ENCODE data around the gene AKAP6.

The AKAP6 gene

GRCh38 chr14:32329146-32329545 is at the start of gene AKAP6:
Gene AKAP6, plus strand, starts transcription at chr14:32329298. Its CDS starts 104,196 bp downstream, at chr14:32433494.
- no peak for TF ChIP-seq CTCF (IDR thresholded peaks at IDR 0.05)
- no peak for DNase-seq (ENCODE audit: low spot score)
- no peak within 1 kb of the TSS for H3K4me3 ChIP-seq
- H3K27ac ChIP-seq, result no peak within 1 kb of the TSS

GRCh38 chr14:32286602-32287001 is 42.5 kb upstream of the AKAP6 start:
- no peak for DNase-seq (ENCODE audit: low spot score)
- Histone ChIP-seq H3K4me3 (no peak overlapping the region), H3K27ac (no peak overlapping the region)
- no peak for TF ChIP-seq CTCF (IDR thresholded peaks at IDR 0.05)

- Histone ChIP-seq H3K4me3 (no peak overlapping the region), H3K27ac (no peak overlapping the region)
- no peak for TF ChIP-seq CTCF (IDR thresholded peaks at IDR 0.05)
- no peak for DNase-seq (ENCODE audit: low spot score)
Measured at GRCh38 chr14:32296366-32296765, 32.7 kb upstream of the AKAP6 start.

GRCh38 chr14:32298346-32298745 is 30.8 kb upstream of the AKAP6 start:
- no peak for TF ChIP-seq CTCF (IDR thresholded peaks at IDR 0.05)
- no peak for DNase-seq (ENCODE audit: low spot score)
- no peak overlapping the region for H3K27ac ChIP-seq
- no peak overlapping the region for H3K4me3 ChIP-seq

- Histone ChIP-seq H3K4me3 (no peak overlapping the region), H3K27ac (no peak overlapping the region)
- TF ChIP-seq CTCF (IDR thresholded peaks at IDR 0.05), result no peak
- no peak for DNase-seq (ENCODE audit: low spot score)
Measured at GRCh38 chr14:32300136-32300535, 29.0 kb upstream of the AKAP6 start.

- DNase-seq (ENCODE audit: low spot score), result no peak
- H3K27ac ChIP-seq, result no peak overlapping the region
Measured at GRCh38 chr14:32303865-32304264, 25.2 kb upstream of the AKAP6 start.

More at GRCh38 chr14:32303865-32304264, 25.2 kb upstream of the AKAP6 start:
- no peak for TF ChIP-seq CTCF (IDR thresholded peaks at IDR 0.05)
- H3K4me3 ChIP-seq, result no peak overlapping the region

Data from coronary artery (tissue), 2 donors.